IPS DF 4.7 (cell line): ENCODE data around the gene CEACAM18.
"Not testable (repeated sequence)": the region's sequence is repeated elsewhere in the genome, so short reads cannot be mapped to it uniquely, and the experiment has no call there.

ENCODE experiments used
- DNase-seq: peaks from one replicate; pipeline ENCODE4 v3.0.0-alpha.2; 2013; ENCODE audit warnings: low spot score; ENCODE audit errors: extremely low read depth

CEACAM18 gene

DNA sequence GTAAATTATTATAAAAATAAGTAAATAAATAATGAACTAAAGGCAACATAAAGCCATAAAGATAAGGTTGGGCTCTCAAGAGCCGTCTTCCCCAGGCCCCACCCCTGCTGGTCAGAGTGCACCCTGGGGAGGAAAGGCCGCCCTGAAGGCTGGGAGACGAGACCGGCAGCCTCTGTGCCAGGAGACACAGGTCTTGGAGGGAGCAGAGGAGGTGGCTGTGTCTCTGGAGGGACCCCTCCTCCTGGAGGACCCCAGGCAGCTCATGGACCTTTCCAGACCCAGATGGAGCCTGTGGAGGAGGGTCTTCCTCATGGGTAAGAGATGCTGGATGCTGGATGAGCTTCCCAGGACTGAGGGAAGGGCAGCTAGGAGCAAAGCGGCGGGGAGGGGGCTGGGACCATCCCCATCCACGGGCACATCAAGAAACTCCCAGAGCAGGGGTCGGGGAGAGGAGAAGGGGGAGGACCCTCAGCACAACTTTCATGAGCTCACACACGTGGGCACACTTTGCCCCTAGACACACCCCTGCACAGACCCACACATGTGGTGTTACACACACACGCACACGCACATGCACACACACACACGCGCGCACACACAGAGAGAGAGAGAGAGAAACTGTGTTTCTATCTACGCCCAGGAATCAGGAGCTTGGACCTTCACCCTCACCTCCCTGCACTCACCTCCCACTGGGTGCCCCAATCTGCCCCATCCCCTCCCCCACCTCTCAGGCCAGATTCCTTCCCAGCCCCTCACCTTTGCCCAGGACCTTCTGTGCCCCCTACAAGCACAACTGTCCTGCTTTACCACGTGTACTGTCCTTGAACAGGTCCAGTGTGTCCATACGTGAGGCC lies at the start of gene CEACAM18:
CEACAM18 (plus strand) TSS at position 159 of the 854 bp plus-strand sequence.
- DNase-seq: no peak

DNA sequence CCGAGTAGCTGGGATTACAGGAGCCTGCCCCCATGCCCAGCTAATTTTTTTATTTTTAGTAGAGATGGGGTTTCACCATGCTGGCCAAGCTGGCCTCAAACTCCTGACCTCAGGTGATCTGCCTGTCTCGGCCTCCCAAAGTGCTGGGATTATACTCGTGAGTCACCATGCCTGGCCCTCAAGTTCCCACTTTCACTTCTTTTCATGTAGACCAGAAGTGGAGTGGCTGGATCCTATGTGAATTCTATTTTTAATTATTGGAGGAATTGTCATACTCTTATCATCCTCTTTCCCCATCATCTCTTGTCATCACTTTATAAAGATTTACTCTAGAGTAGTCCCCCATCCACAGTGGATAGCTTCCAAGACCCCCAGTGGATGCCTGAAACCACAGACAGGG lies 48.1 kb upstream of the CEACAM18 start:
- DNase-seq: no peak

DNA sequence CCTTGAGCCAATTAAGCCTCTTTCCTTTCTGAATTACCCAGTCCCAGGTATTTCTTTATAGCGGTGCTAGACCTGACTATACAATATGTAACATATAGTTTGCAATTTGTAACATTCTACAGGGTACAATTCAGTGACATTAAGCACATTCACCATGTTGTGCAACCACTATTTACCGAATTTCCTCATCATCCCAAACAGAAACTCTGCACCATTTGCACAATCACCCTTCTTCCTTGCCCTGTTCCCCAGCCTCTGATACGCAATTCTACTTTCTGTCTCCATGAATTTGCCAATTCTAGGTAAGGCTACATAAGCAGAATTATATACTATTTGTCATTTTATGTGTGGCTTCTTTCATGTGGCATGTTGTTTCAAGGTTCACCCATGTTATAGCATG lies 47.2 kb upstream of the CEACAM18 start:
- no peak for DNase-seq

DNA sequence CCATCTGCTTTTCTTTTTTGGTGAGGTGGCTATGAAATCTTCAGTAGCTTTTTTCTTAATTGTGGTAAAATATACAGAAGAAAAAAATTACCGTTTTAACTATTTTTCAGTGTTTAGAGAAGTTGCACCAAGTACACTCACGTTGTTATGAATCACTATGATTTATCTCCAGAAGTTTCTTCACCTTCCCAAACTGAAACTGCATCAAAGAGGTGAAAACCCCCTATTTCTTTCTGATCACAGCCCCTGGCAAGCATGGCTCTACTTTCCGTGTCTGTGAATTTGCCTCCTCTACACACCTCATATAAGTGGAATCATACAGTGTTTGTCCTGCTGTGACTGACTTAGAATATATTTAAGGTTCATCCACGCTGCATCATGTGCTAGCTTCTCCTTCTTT lies 45.3 kb upstream of the CEACAM18 start:
- no peak for DNase-seq

DNA sequence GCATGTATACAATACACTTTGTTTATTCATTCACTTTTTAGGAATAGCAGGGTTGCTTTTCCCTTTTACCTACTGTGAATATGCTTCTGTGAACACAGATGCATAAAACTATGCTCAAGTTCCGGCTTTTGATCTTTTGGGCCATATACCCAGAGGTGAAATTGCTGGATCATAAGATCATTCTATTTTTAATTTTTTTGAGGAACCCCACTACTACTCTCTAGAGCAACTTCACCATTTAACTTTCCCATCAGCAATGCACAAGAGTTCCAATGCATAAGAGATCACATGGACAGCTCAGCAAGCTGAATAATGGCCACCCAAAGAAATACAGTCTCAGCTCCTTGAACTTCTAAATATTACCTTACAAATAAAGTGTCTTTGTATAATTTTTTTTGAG lies 43.9 kb upstream of the CEACAM18 start:
- DNase-seq: no peak

DNA sequence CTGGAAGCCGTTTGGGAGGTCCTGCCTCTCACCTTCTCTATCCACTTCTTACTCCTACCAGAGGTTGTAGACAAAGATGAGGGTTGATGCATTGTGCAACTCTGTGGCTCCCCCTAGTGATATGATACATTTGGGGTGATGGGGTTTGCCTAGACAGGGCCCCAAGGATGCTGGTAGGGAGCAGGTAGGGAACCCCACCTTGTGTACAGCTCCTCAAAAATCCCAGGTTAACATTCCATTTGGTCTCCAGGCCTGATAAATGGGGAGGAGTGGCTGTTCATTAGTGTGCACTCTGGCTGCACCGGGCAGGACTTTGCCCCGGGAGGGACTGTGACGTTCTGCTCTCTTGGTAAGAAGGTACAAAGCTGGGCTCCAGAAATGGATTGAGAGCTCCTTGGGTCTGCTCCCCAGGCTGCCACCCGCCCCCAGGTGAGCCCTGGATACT lies 39.3 kb upstream of the CEACAM18 start:
- DNase-seq: no peak

DNA sequence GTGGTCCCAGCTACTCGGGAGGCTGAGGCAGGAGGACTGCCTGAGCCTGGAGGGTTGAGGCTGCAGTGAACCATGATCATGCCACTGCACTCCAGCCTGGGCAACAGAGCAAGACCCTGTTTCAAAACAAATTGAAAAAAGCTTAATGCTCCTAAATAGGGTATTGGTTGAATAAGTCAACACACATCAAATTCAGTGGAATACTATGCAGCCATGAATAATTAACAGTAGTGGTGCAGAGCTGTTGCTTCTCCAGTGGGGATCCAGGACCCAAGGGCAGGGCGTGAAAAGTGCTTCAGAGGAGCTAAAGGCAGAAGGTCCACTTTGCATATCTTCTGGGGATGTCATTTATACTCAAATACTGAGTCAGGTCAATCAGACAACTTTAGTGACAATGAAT lies 38.3 kb upstream of the CEACAM18 start:
- no peak for DNase-seq

DNA sequence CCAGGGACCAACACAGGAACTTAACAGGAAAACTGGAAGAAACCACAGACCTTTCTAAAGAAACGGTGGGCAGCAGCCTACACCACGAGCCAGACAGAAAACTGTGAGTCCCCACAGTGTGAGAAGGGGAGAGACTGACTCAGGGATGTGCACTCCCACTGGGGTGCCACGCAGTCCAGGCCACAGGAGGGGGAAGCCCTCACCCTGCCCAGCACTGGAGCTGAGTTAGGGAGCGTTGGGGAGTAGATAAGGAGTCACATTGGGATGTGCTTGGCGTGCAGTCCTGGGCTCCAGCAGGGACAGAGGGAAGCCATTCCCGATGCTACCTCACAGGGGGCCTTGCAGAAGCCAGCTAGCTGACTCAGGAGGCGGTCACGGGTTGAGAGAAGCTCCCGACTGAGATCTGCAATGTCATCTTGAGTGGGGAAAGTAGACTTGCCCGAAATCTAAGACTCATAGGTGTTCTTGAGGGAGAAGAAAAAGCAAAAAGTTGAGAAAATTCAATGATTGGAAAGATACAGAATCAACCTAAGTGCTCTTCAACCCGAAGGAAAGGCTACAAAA lies 37.4 kb upstream of the CEACAM18 start:
- DNase-seq: no peak

DNA sequence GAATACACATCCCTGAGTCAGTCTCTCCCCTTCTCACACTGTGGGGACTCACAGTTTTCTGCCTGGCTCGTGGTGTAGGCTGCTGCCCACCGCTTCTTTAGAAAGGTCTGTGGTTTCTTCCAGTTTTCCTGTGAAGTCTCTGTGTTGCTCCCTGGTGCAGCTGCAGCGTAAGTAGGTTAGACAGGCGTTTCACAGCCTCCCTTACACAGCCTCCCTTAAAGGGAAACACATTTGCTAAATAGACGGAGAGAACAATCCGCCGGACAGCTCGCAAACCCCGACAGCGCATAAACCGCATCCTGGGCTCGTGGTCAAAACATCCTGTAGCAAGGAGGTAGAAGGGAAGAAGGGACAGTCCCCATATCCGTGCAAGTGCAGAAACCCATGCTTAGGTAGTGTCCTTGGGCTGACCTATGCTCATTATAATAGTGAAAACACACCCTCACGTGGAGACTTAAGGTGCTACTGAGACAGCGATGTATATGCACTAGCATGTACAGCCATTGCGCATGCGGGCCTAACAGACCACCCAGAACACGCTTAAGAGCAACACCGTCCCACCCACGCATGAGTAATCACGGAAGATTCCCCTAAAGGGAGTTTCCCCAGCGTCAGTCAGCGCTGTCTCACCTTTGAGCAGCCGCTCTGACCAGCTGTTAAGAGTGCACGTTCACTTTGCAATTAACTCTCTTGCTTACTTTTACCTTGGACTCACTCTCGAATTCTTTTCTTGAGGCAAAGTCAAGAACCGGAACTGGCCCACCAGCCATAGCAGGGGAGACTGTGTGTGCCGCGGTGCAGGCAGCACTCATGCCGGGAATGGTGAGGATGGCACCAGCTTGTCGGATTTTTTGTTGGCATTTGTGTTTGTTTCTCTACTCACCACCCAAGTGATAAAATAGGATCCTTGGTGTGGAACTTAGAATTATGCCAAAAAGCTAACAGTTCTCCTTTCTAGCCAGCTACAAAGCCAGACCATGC lies 36.6 kb upstream of the CEACAM18 start:
- no peak for DNase-seq

DNA sequence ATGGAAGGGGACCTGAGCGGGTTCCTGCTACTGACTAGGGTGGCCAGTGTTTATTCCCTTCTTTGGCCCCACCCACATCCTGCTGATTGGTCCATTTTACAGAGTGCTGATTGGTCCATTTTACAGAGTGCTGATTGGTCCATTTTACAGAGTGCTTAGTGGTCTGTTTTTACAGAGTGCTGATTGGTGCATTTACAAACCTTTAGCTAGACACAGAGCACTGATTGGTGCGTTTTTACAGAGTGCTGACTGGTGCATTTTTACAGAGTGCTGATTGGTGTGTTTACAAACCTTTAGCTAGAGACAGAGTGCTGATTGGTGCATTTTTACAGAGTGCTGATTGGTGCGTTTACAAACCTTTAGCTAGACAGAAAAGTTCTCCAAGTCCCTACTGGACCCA lies 30.8 kb upstream of the CEACAM18 start:
- DNase-seq: not testable (repeated sequence)

DNA sequence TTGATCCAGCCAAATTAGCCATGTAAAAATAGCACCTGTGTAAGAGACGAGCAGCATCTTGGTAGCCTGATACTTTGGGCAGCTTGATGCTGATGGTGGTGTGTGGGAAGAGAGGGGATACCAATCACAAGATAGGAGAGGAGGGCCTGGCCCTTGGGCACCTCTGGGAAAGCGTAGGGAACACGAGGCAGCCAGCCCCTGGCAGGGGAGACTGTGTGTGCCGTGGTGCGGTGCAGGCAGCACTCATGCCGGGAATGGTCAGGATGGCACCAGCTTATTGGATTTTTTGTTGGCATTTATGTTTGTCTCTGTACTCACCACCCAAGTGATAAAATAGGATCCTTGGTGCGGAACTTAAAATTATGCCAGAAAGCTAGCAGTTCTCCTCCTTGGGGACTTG lies 30.3 kb upstream of the CEACAM18 start:
- no peak for DNase-seq

DNA sequence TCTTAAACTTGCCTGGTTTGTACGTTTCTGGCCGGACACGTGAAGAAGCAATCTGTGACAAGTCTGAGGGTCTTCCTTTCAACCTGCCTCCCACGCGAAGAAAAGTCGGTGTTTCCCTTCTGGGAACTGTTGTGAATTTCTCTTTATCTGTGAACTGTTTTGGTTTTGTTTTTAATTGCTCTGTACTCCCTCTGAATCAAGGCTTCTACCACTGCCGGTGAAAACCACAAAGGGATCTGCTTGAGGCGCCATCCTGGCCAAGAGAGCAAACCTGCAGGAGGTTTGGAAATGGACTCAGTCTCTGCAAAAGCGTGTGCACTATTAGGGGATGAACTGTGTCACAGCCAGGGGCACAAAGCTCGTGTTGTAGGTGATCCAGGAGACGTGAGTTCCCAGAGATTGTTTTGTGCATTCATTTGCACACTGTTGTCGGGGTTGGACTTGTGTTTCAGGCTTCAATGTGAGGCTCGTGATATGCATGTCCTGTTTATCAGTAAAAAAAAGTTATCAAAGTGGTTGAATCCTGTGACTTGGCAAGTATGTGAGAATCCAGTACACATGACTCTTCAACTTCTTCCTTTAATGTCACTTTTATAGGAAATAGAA lies 29.8 kb upstream of the CEACAM18 start:
- DNase-seq: no peak

DNA sequence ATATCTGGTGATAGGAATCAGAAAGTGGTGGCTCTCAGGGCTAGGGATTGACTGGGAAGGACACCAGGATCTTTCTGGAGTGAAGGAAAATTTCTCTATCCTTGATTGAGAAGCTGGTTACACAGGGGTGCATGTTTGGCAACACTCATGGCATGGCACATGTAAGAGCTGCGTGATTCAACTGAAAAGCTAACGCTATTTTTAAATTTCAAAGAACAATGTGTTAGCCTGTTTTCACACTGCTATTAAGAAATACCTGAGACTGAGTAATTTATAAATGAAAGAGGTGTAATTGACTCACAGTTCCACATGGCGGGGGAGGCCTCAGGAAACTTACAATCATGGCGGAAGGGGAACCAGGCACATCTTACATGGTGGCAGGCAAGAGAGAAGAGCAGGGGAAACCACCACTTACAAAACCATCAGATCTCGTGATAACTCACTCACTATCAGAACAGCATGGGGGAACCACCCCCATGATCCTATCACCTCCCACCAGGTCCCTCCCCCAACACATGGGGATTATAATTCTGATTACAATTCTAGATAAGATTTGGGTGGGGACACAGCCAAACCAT lies 27.5 kb upstream of the CEACAM18 start:
- DNase-seq: no peak

DNA sequence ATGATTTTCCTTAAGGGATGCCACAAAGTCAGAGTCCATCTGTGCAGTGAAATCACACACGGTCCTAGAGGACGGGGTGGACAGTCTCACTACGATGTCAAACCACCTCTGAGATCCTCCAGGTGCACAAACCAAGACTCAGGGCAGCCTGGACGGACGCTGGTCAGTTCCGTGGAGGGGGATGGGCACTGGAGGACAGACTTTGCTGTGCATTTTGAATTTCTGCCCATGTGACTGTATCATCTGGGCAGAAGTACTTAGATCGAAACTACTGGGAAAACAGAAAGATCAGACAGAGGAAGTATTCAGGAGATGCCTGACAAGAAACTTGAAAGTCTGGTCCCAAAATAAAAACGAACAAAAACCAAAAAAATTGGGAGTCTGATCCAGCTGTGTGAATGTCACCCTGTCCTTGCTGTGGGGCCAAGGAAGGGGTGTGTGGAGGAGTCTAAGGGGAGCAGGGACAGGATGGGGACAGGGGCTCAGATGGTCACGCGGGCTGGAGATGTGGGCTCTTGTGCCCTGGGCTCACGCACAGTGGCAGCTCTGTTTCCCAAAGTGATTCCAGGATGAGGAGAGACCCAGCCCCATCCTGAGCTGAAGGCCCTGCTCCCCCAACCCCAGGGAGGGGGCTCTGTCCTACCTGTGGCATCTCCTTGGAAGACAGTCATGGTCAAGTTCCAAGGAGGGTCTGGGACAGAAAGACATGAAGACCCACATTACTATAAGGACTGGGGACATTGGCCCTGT lies 21.6 kb upstream of the CEACAM18 start:
- no peak for DNase-seq

DNA sequence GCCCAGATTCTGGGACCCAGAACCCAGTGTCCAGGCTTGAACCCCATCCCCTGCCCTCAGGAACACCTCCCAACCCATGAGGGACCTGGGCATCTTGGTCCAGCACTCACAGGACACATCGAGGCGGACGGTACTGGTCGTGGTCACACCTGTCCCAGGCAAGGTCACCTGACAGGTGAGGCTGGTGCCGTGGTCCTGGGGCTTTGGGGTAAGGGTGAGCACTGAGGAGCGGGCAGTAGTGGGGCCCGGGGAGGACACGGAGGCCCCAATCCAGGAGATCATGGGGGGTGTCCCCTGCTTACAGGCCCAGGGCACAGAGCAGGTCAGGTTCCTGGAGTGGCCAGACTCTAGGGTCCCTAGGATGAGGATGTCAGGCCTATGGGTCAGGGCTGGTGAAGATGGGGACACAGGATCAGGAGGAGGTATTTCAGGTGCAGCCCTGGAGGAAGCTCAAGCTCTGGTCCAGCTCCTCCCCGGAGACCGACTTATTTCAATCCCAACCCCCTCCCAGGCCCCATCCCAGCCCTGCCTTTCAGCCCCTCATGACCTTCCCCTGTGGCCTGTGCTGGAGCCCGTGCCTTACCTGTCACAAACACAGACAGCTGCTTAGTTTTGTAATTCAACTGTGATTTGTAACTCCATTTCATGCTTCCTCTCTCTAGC lies 20.9 kb upstream of the CEACAM18 start:
- DNase-seq: no peak

DNA sequence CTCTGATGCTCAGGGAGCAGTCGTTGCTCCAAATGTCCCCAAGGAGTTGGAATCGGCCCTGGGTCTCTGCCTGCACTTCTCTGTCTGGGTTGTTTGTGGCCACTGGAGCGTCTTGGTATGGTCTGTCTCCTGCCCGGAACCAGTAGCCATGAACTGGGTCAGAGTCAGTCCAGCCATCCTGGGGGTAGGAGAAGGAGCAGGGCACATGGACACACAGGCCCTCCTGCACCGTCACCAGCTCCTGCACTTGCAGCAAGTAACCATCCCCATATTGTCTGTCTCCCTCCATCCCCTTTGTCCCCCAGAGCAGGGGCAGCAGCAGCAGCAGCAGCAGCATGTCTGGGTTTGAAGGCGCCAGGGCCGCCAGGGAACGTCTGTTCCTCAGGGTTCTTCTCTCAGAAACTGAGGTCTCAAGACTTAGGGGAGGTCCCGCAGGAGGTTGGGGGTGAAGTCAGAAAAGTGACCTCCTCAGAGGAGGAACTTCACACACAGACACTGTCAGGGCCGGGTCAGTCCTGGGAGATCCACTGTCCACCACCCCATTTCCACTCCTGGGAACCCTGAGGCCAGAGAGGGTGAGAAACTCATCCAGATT lies 20.2 kb upstream of the CEACAM18 start, which contains the start of gene SIGLEC8:
SIGLEC8 (minus strand) TSS at position 404 of the 595 bp plus-strand sequence; CDS start at position 337, 67 bp downstream.
- DNase-seq: no peak

DNA sequence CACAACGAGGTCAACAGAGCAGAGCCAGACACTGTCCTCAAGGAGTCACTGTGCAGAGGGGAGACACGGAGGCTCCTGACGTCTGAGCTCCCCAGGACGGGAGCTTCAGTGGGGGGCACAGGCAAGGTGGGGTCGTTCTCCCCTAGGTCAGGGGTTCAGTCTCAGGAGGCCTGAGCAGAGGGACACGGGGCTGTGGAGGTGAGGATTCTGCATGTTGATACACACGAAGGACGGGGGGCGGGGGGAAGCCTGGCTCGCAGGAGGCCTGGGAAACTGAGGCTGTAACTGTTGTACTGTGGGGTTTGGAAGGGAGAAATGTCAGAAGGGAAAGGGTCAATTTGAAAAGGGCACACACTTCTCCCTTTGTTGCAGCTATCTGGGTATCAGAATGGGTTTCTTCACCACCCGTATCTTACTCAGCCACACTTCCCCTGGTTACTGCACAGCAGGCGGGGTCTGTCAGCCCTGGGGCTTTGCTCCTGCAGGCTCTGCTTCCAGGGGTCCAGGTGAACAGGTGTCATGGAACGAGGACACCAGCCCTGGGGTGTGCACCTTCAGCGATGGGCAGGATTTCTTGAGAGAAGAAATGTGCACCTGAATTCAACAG lies 19.3 kb upstream of the CEACAM18 start:
- DNase-seq: no peak

DNA sequence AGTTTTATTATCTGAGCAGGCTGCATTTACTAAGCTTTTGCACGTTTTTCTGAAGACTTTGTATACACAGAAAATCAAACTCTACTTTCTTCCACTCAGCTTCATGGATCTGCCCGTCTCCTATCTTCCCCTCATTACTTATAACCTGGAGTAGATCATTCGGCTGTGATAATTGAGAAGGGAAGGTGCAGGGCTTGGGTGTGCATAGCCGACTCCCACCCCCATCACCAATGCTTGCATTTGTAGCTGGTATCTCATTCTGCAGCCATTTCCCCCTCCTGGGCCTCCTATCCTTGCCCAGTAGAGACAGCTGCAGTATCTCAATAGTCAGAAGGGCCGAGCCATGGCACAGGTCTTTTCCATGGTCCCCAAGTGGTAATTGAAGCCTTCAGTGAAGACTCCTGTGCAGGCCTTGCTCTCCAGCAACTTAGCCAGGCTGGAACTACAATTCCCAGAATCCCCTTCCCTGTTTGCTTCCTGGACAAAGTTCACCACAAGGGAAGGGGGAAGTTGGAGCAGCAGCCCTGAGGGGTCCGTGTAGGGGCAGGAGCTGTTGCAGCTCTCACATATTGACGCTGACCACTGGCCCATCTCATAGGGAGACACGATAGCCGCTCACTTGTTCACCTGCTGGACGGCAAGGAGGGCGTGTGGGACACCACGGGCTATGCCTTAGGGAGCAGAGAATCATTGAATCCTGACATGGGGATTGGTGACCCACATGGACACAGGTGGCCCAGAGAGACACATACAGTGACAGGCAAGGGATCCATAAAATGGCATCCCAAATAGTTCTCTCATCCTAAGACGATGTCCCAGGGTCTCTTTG lies 18.0 kb upstream of the CEACAM18 start:
- peak; percentile 25 for DNase-seq
